Lower leg skin (tissue), 4 donors: ENCODE measurements around the gene PAH. TPM values are rescaled to one million over a fixed set of nuclear protein-coding genes. Genes with fewer than 3 reads are reported as not detected.

Source experiments
- DNase-seq, 2 donors: peaks; one replicate each; pipeline ENCODE4 v3.0.0-alpha.2; 2019; ENCODE audit warnings: low spot score in 2 of 2
- H3K4me3 ChIP-seq: fragments of 200-600 bp; sonication (generic); 2 replicates; pipeline ENCODE4 v1.5.1; 2017; ENCODE audit warnings: mild to moderate bottlenecking, low read depth; ENCODE audit not compliant: poor library complexity, severe bottlenecking
- POLR2A ChIP-seq, 2 donors: fragments of 450-650 bp; IDR thresholded peaks; one replicate each; pipeline ENCODE4 v1.6.1; 2016 to 2017; ENCODE audit warnings: antibody characterized with exemption in 2 of 2, mild to moderate bottlenecking in 1 of 2, moderate library complexity in 1 of 2
- WGBS, 2 donors: methylation state at CpG; one replicate each; pipeline ENCODE4 v1.1.5; 2018; 5-methylcytosine and 5-hydroxymethylcytosine counted together
- intact Hi-C: fragments of 100-400 bp; cut with DNase I; formaldehyde crosslinking; loops from one replicate; pipeline ENCODE4 v1.15.0; 2023; ENCODE audit warnings: low total_unique reads
- total RNA-seq, 4 donors: library from RNA; depleted of rRNA; stranded (reverse); fragments of >200 nt; gene quantifications; one replicate each; pipeline ENCODE4 v1.1.0, GENCODE V29; 2016
- TF ChIP-seq, protein P1 (sequence below), 3 donors: fragments of 450-650 bp; IDR thresholded peaks; one replicate each; pipeline ENCODE4 v1.5.1; 2016; ENCODE audit warnings: antibody characterized with exemption in 3 of 3, mild to moderate bottlenecking in 3 of 3, moderate library complexity in 2 of 3

PAH gene
- total RNA-seq, 4 donors from 2014 or later, result not detected

DNA sequence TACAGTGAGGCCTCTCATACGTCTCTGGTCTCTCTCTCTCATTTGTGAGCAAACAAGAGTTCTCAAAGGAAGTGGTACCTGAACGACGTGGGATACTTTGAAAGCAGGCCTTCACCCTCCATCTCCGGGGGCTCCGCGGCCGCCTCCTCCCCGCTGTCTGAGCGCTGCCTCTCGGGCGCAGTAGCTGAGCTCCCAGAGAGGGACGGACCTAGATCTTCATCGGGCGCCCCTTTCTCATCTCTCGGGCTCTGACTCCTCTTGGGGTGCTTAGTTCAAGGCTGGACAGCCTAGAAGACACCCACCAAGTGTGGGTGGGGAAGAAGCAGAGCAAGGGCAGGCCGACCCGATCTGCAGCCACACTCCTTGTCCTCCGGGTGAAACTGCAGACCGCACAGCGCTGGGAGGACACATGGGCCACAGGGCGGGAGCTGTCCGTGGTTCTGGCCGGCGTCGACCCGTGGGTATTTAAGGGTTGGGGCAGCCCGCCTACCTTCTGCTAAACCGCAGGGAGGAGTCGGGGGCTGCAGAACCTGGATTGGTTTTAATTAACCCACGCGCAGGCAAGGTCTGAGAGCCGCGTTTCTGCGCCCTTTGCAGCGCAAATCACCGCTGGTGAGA lies 92.7 kb downstream of the PAH start:
- TF ChIP-seq, protein P1, sequence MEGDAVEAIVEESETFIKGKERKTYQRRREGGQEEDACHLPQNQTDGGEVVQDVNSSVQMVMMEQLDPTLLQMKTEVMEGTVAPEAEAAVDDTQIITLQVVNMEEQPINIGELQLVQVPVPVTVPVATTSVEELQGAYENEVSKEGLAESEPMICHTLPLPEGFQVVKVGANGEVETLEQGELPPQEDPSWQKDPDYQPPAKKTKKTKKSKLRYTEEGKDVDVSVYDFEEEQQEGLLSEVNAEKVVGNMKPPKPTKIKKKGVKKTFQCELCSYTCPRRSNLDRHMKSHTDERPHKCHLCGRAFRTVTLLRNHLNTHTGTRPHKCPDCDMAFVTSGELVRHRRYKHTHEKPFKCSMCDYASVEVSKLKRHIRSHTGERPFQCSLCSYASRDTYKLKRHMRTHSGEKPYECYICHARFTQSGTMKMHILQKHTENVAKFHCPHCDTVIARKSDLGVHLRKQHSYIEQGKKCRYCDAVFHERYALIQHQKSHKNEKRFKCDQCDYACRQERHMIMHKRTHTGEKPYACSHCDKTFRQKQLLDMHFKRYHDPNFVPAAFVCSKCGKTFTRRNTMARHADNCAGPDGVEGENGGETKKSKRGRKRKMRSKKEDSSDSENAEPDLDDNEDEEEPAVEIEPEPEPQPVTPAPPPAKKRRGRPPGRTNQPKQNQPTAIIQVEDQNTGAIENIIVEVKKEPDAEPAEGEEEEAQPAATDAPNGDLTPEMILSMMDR (IDR thresholded peaks at IDR 0.05), result no peak
- no peak for TF ChIP-seq POLR2A (IDR thresholded peaks at IDR 0.05)
- WGBS, 2 donors, result 5 to 7% methylated on average over 36 of the region's 36 CpGs
- DNase-seq, result peak in 1 of 2 donors; percentile 82
- intact Hi-C loops, result no loop called here
- no peak overlapping the region for H3K4me3 ChIP-seq

DNA sequence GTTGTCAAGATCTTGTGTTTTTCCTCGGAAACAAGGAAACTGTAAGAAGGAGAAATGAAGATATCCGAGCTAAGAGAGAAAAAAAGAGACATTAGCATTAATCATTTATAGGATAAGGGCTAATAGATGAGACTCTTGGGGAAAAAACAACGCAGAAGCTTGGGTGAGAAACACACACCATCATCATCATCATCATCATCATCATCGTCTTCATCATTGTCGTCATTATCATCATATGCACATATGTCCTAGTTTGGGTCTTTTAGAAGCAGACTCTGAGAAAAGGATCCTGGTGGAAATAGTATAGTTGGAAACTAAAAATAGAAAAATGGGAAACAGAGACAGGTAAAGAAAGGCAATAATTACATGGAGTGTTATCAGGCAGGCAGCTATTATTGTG lies 95.9 kb downstream of the PAH start:
- WGBS, 2 donors, result 78 to 79% methylated on average over 5 of the region's 5 CpGs
- no peak overlapping the region for H3K4me3 ChIP-seq
- TF ChIP-seq, protein P1 (IDR thresholded peaks at IDR 0.05), result no peak
- TF ChIP-seq POLR2A (IDR thresholded peaks at IDR 0.05), result no peak
- DNase-seq, result no peak
- intact Hi-C loops, result no loop called here

DNA sequence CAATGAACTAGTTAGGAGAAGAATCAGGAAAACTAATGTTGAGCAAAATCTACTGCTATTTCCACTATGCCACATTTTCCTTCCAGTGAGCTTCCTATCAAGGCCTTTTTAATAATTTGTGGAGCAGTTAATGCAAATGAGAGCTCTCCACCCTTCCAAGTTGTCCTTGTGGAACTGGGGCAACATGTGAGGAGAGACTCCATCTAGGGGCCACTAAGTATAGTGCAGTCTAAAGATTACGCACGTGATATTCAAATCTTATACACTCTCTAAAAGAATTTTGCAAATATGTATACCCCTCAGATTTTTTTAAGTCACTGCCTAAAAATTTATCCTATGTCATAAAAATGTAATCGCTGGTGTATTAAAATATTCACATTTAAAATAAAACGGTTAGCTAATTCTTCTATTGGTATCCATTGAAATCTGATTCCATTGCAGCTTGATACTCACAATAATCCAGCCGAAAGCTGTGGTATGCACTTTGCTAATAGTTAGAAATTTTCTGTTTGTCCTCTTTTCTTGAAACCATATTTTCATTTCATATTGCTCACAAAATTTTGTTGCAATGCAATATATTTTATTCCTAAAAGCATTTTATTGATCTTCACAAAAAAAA lies 100.1 kb downstream of the PAH start:
- DNase-seq, result no peak
- WGBS, 2 donors, result 10 to 13% methylated on average over 5 of the region's 5 CpGs
- intact Hi-C loops, result no loop called here
- no peak overlapping the region for H3K4me3 ChIP-seq
- TF ChIP-seq POLR2A (IDR thresholded peaks at IDR 0.05), result no peak
- TF ChIP-seq, protein P1 (IDR thresholded peaks at IDR 0.05), result no peak

- whole genome bisulfite sequencing, 2 donors, result 67 to 71% methylated on average over 2 of the region's 2 CpGs
- intact Hi-C loops, result no loop called here
- no peak for TF ChIP-seq POLR2A (IDR thresholded peaks at IDR 0.05)
- TF ChIP-seq, protein P1 (IDR thresholded peaks at IDR 0.05), result no peak
- DNase-seq, result peak in 1 of 2 donors; percentile 18
- no peak overlapping the region for H3K4me3 ChIP-seq
Measured at GRCh38 chr12:102814691-102815367, 102.2 kb downstream of the PAH start.

DNA sequence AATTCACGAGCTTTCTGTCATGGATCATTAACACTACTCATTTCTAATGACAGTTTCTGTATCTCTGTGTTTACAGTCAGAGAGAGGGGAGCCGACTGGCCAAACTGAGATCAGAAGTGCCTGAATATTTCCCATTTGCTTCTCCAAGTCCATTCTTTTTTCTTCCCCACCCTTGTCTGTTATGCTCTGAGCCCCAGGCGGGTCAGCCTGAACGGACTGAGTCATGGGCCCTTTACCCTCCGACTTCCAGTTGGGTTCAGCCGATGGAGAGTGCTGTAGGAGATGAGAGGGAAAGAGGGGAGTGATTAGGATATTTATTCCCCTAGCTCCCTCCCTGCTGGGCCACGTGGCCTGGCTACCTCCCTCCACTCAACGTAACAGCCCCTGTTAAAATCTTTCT lies 104.7 kb downstream of the PAH start:
- TF ChIP-seq POLR2A (IDR thresholded peaks at IDR 0.05), result no peak
- TF ChIP-seq, protein P1 (IDR thresholded peaks at IDR 0.05), result no peak
- intact Hi-C loops, result no loop called here
- WGBS, 2 donors, result 32 to 35% methylated on average over 8 of the region's 8 CpGs

More for the DNA sequence above, 104.7 kb downstream of the PAH start:
- no peak overlapping the region for H3K4me3 ChIP-seq
- DNase-seq, result no peak
